Fibroblast of skin of right quadriceps (primary cell): ENCODE data around the gene WDFY3.
A peak's percentile ranks its signal among the peaks of the same experiment; 100 is the strongest.

Source experiments
- DNase-seq: peaks from one replicate; pipeline ENCODE4 v3.0.0-alpha.2; 2013

Gene WDFY3

GRCh38 chr4:84908876-84909275, 57.6 kb downstream of the WDFY3 start:
- DNase-seq = no peak

GRCh38 chr4:84907145-84907544, 59.3 kb downstream of the WDFY3 start:
- no peak for DNase-seq

- DNase-seq = no peak
Observed at GRCh38 chr4:84905646-84906045, 60.8 kb downstream of the WDFY3 start.

- DNase-seq = no peak
Observed at GRCh38 chr4:84901740-84902281, 64.7 kb downstream of the WDFY3 start.

- no peak for DNase-seq
Observed at GRCh38 chr4:84901173-84901572, 65.3 kb downstream of the WDFY3 start.

- DNase-seq = no peak
Observed at GRCh38 chr4:84899616-84900015, 66.9 kb downstream of the WDFY3 start.

- no peak for DNase-seq
Observed at GRCh38 chr4:84897516-84897915, 69.0 kb downstream of the WDFY3 start.

- DNase-seq = no peak
Observed at GRCh38 chr4:84895283-84895682, 71.2 kb downstream of the WDFY3 start.

- no peak for DNase-seq
Observed at GRCh38 chr4:84894621-84895020, 71.9 kb downstream of the WDFY3 start.

GRCh38 chr4:84892950-84893349, 73.5 kb downstream of the WDFY3 start:
- DNase-seq = no peak

- DNase-seq = peak; percentile 60
Observed at GRCh38 chr4:84887824-84888223, 78.7 kb downstream of the WDFY3 start.

GRCh38 chr4:84879651-84880200, 86.8 kb downstream of the WDFY3 start:
- DNase-seq = peak; percentile 59

GRCh38 chr4:84878546-84878945, 87.9 kb downstream of the WDFY3 start:
- DNase-seq = peak; percentile 23

- peak; percentile 91 for DNase-seq
Observed at GRCh38 chr4:84878090-84878489, 88.4 kb downstream of the WDFY3 start.

- peak; percentile 42 for DNase-seq
Observed at GRCh38 chr4:84877051-84877833, 89.2 kb downstream of the WDFY3 start.

- DNase-seq = no peak
Observed at GRCh38 chr4:84875636-84876371, 90.7 kb downstream of the WDFY3 start.

- no peak for DNase-seq
Observed at GRCh38 chr4:84874619-84875018, 91.9 kb downstream of the WDFY3 start.

- peak; percentile 80 for DNase-seq
Observed at GRCh38 chr4:84870398-84871163, 95.9 kb downstream of the WDFY3 start.

- DNase-seq = no peak
Observed at GRCh38 chr4:84866295-84866694, 100.2 kb downstream of the WDFY3 start.

- DNase-seq = no peak
Observed at GRCh38 chr4:84865600-84865999, 100.9 kb downstream of the WDFY3 start.

GRCh38 chr4:84862064-84862463, 104.4 kb downstream of the WDFY3 start:
- no peak for DNase-seq

- no peak for DNase-seq
Observed at GRCh38 chr4:84857296-84857695, 109.2 kb downstream of the WDFY3 start.

GRCh38 chr4:84856468-84857049, 109.9 kb downstream of the WDFY3 start:
- DNase-seq = no peak
